AG09319 (cell line): ENCODE results near the gene METTL25B.
"Not testable (repeated sequence)": the region's sequence is repeated elsewhere in the genome, so short reads cannot be mapped to it uniquely, and the experiment has no call there.

ENCODE experiments used
- DNase-seq: peaks from one replicate; pipeline ENCODE4 v3.0.0-alpha.2; 2010; ENCODE audit warnings: low read depth; ENCODE audit errors: extremely low read depth
- TF ChIP-seq, protein P1 (sequence below): IDR thresholded peaks from 2 replicates; pipeline ENCODE4 v1.5.1; 2011; ENCODE audit warnings: low read depth, mild to moderate bottlenecking, inconsistent platforms, low read length, moderate library complexity

METTL25B gene

DNA sequence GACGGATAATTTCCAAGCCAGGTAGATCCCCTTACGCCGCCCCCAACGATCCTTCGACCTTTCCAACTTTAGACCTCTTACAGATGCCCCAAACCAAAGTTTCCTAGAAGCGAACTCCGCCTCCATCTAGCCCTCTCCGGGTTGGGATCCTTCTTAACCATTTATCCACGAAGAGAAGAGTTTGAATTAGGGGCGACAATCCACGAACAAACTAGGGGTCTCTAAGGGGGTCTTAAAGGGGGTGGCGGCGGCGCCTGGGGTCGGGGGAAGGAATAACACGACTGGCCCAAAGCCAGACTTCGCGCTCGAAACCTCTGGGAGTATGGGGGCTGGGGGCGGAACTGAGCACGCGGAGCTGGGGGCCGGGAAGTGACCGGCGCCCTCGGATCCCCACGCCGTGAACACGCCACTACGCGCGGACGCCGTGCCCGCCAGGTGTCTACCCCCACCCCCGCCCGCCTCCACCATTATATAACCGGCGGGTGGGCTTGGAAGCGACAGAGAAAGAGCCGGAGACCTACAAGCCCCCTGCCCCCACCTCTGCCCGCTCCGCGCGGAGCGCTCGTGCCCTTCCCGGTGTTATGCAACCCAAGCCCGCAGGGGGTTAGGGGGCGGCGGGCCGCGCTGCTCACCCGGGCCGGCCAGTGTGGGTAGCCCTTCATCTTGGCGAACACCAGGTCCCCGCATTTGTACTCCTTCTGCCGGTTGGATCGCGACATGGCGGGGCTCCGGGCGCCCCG lies 22.6 kb downstream of the METTL25B start:
- DNase-seq: no peak
- TF ChIP-seq, protein P1, sequence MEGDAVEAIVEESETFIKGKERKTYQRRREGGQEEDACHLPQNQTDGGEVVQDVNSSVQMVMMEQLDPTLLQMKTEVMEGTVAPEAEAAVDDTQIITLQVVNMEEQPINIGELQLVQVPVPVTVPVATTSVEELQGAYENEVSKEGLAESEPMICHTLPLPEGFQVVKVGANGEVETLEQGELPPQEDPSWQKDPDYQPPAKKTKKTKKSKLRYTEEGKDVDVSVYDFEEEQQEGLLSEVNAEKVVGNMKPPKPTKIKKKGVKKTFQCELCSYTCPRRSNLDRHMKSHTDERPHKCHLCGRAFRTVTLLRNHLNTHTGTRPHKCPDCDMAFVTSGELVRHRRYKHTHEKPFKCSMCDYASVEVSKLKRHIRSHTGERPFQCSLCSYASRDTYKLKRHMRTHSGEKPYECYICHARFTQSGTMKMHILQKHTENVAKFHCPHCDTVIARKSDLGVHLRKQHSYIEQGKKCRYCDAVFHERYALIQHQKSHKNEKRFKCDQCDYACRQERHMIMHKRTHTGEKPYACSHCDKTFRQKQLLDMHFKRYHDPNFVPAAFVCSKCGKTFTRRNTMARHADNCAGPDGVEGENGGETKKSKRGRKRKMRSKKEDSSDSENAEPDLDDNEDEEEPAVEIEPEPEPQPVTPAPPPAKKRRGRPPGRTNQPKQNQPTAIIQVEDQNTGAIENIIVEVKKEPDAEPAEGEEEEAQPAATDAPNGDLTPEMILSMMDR: no peak

GRCh38 chr1:156751451-156751756 lies 23.1 kb downstream of the METTL25B start, which contains the start of gene HDGF:
Gene HDGF (minus strand): TSS chr1:156751675. CDS start chr1:156751429, 246 bp downstream.
- TF ChIP-seq, protein P1: no peak
- no peak for DNase-seq

DNA sequence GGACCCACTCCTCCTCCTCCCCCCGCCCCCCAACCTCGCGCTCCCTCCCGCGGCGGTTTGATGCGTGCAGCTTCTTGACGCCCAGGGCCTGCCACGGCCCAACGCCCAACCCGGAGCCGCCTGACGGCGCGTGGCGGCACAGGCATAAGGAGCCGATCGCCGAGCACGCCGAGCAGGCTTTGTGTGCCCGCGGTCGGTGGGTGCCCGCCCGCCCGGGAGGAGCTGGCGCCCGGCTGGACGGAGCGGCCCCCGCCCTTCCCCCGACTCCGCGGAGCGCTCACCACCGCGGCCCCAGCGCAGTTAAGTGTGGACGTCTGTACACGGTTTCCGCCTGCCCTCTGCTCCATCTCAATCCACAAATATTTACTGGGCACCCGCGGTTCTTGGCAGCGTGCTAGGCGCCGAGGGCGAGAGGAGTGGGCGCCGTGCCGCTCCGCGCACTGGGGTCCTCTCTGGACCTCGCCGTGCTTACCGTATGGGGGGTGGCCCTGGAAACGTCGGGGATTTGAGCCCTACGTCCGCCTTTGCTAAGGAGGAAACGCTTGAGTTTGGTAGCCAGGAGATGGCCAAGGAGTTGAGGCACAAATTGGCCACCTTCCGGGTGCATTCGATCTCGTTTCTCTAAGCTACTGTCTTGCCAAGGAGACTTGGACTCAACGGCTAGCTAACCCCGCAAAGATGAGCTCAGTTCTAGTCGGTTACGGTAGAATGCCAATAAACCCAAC lies 23.6 kb downstream of the METTL25B start:
- peak; percentile 92 for DNase-seq
- TF ChIP-seq, protein P1: no peak; the same call in 1 of the 2 replicates

DNA sequence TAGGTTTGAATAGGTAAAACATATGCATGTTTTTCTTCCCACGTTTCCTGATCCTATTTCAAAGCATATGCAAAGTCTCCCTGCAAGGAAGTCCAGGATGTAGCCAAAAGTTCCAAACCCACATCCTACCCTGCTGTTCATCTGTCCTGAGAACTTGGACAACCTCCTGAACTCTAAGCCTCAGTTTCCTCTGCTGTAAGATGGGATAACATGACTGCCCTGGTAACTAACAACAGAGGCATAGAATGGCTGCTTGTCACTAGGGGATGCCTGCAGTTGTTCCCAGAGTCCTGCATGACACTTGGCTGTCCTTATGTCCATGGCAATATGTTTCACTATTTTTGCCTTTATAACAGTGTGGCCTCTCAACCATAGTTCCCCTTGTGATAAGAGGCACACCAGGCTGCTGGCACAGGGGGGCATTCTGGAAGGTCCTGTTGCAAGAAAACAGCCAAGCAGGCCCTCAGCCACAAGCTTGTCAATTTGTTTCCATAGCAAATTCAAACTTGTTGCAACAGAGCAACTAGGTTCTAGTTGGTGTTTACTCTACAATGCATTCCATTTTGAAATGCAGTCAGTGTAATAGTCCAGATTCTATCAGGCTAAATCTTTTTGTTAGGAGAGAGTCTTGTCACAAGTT lies 24.7 kb downstream of the METTL25B start:
- TF ChIP-seq, protein P1: no peak
- DNase-seq: peak; percentile 29

DNA sequence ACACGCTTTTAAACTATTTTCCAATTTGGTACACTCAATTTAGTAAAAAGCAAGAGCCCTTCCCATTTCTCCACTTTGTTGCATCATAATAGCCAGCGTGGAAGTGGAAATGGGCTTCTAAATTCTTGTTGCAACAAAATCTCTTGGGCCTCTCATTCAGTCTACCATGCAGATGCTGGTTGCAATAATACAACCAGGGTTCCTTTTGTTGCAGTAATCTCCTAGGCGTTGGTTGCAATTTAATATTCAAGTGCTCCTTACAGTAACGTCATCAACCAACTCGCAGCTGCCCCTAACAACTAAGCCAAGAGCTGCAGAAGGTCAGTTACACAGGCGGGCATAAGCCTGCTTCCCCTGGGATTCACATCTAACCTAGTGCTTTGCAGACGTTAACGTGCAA lies 25.9 kb downstream of the METTL25B start:
- DNase-seq: no peak
- TF ChIP-seq, protein P1: no peak

- TF ChIP-seq, protein P1: no peak
- no peak for DNase-seq
Observed at GRCh38 chr1:156755527-156755950, 27.3 kb downstream of the METTL25B start.

- TF ChIP-seq, protein P1: no peak
- no peak for DNase-seq
Observed at GRCh38 chr1:156756355-156756754, 28.1 kb downstream of the METTL25B start.

DNA sequence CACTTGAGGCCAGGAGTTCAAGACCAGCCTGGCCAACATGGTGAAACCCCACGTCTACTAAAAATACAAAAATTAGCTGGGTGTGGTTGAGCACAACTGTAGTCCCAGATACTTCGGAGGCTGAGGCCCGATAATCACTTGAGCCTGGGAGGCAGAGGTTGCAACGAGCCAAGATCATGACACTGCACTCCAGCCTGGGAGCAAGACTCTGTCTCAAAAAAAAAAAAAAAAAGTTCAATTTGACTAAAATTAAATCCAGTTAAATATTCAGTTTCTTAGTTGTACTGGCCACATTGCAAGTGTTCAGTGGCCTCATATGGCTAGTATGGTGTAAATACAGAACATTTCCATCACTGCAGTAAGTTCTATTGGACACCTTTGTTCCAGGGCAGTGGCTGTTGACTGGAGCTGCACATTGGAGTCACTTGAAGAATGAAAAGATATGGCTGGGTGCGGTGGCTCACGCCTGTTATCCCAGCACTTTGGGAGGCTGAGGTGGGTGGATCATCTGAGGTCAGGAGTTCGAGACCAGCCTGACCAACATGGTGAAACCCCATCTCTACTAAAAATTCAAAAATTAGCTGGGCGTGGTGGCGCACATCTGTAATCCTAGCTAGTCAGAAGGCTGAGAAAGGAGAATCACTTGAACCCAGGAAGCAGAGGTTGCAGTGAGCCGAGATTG lies 29.4 kb downstream of the METTL25B start:
- not testable (repeated sequence) for DNase-seq
